ENCODE results near the gene IPPK.
A peak's percentile ranks its signal among the peaks of the same experiment; 100 is the strongest.

Gene IPPK, protein sequence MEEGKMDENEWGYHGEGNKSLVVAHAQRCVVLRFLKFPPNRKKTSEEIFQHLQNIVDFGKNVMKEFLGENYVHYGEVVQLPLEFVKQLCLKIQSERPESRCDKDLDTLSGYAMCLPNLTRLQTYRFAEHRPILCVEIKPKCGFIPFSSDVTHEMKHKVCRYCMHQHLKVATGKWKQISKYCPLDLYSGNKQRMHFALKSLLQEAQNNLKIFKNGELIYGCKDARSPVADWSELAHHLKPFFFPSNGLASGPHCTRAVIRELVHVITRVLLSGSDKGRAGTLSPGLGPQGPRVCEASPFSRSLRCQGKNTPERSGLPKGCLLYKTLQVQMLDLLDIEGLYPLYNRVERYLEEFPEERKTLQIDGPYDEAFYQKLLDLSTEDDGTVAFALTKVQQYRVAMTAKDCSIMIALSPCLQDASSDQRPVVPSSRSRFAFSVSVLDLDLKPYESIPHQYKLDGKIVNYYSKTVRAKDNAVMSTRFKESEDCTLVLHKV

DNA sequence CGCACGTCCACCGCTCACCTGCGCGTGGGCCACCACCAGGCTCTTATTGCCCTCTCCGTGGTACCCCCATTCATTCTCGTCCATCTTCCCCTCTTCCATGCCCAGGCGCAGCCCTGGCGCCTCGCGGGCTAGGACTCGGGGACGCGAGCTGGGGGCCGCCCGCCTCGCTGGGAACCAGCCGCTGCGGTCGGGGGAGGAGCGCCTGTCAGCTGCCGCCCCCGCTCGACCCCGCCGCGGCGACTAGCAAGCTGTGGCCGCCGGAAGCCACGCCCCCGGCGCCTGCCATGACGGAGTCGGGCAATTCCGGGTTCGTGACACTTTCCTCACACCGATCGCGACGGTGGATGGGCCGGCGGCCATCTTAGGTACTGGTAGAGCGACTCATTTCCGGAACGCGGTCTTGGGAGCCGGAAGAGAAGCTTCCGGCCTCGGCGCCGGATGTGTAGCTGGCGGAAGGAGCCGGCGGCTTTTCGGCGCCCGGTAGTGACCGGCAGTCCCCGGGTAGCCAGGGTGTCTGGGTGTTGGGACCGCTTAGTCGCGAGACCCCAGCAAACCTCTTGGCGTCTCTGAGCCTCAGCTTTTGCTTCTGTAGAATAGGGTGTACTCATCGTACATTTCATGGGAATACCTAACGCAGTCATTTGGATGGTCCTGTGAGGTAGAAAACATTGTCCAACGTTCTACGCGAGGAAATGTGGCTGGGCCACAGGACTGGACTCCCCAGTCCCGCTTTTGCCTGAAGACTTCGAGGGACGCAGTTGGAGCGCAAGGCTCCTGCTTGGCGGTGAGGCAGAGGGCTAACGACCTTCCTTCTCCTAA lies at the start of gene IPPK:
TSS of gene IPPK (minus strand) at position 242 of the 819 bp plus-strand sequence. CDS start at position 99, 143 bp downstream.
- ATAC-seq: peak; percentile 96

DNA sequence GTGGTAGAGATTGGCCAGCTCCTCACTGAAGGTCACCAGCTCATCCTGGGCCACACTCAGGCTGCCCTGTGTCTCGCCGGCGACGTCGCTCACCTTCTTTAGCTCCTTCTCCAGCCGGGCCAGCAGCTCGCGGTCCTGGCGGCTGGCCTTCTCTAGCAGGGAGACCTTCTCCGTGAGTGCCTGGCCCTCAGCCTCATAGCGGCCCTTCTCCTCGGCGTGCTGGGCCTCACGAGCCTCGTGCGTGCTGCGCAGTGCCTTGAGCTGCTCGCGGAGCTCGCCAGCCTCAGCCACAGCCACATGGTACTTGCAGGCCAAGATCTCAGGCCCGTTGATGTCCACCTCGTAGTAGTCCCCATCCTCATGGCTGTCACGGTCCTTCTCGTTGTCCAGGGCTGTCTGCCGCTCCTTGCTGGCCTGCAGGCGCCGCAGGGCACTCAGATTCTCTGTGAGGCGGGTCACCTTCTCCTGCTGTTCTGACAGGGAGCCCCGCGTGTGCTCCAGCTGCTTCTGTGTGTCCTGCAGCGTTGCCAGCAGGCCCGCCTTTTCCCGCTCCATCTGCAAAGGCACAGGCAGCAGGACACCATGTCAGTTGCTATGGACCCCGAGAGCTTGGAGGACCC lies 49.2 kb upstream of the IPPK start:
- no peak for ATAC-seq

- no peak for ATAC-seq
Measured at GRCh38 chr9:92718086-92719001, 48.4 kb upstream of the IPPK start.

GRCh38 chr9:92717201-92718085 lies 47.5 kb upstream of the IPPK start:
- no peak for ATAC-seq

- peak; percentile 54 to 68 for ATAC-seq
Measured at GRCh38 chr9:92716557-92716956, 46.6 kb upstream of the IPPK start.

- no peak for ATAC-seq
Measured at GRCh38 chr9:92715488-92716231, 45.7 kb upstream of the IPPK start.

DNA sequence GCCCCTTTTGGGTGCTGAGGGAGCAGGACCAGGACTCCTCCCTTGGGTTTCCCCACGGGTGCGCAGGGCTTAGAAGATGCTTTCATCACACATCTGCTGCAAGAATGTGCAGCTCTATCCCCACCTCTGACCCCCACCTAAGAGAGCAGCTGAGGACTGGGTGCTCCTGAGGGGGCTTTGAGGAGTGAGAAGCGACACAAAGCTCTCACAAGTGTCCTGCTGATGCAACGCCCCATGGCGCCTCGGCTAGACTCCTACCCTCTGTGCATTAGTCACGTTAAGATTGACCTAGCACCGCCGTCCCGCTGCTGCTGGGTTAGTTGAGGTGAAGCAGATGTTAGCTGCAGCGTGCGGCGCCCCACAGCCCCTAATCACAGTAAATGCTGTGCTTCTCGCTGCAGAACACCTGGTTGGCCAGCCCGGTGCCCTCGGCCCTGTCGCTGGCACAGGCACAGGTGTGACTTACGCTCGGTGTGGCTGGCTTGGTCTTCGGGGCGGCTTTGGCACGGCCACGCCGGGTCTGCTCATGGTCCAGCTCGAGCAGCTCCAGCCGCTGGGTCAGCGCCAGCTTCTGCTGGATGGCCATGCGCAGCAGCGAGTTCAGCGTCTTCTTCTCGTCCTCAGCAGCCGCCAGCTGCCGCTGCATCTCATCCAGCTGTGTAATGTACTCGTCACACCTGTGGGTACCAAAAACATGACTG lies 45.0 kb upstream of the IPPK start:
- ATAC-seq: no peak

DNA sequence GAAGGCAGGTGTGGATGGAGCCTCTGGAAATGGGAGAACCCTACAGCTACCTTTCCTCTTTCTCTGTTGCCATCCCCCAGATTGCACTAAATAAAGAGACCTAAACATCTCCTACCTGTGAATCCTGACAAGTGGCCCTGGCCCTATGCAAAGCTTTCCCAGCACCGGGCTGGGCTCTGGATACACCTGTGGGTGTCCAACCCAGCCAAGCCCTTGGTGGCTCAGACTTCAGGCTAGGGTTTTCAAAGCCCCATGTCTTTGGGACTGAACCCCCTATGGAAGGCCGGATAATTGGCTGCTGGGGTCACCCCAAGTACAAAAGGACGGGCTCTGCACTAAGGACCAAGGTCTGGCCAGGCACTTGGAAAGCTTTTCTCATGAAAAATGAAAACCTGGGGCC lies 44.1 kb upstream of the IPPK start:
- ATAC-seq: no peak

GRCh38 chr9:92713528-92713927 lies 43.6 kb upstream of the IPPK start:
- ATAC-seq: no peak

DNA sequence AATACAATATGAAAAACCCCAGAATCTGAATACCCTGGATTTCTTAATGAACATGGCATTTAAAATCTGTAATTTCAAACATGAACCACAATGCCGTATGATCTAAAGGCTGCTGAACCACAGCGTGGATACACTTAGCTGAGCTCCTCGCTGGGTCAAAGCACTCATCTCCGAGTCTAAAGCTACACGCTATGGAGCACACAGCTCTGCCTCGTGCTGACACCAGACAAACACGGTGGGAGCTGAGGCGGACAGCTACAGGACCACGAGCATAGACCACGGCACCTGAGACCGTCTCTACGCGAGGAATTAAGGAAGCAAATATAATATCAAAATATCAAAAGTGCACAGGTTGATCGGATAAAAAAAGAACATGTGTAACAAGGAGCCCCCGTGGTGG lies 42.8 kb upstream of the IPPK start:
- ATAC-seq: no peak

GRCh38 chr9:92711844-92712243 lies 41.9 kb upstream of the IPPK start:
- ATAC-seq: peak; percentile 76 to 81

- ATAC-seq: no peak
Measured at GRCh38 chr9:92711146-92711545, 41.2 kb upstream of the IPPK start.

- ATAC-seq: no peak
Measured at GRCh38 chr9:92710368-92710767, 40.4 kb upstream of the IPPK start.

- no peak for ATAC-seq
Measured at GRCh38 chr9:92709954-92710353, 40.0 kb upstream of the IPPK start.

- no peak for ATAC-seq
Measured at GRCh38 chr9:92709240-92709639, 39.3 kb upstream of the IPPK start.

DNA sequence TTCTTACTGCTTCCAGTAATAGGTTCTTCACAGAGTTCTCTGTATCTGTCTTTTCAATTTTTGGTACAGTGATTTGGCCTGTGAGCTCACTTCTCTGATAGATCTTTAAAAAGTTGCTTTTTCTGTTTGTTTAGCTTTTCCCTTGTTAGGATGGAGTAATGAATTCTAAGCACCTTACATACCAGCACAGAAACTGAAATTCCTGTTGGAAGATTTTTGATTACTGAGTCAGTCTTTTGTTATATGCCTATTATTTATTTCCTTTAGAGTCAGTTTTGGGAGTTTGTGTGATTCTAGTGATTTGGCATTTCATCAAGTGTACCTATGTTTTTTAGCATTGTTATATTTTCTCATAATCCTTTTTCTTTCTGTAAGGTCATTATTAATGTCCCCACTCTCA lies 37.6 kb upstream of the IPPK start:
- ATAC-seq: no peak

DNA sequence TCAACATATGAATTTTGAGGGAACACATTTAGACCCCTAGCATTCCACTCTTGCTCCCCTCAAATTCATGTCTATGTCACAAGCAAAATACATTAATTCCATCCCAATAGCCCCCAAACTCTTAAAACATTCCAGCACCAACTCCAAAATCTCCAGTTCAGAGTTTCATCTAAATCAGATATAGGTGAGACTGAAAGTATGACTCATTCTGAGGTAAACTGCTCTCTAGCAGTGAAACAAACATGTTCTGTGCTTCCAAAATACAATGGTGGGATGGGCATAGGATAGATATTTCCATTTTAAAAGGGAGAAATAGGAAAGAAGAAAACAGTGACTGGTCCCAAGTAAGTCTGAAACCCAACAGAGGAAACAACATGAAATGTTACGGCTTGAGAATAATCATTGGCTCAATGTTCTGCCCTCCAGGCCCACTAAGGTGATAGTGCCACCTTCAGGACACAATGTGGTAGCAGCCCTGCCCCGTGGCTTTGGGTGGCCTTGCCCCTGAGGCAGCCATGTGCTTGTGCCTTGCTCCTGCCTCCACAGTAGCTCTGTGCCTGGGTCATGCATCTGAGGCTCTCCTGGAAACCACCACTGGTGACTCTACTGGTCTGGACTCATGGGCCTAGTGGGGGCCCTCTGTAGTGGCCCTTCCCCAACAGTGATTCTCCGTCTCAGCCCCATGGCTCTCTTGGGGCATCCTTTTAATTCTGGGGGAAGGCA lies 36.4 kb upstream of the IPPK start:
- peak; percentile 25 to 73 for ATAC-seq

- ATAC-seq: no peak
Measured at GRCh38 chr9:92704528-92704927, 34.6 kb upstream of the IPPK start.

DNA sequence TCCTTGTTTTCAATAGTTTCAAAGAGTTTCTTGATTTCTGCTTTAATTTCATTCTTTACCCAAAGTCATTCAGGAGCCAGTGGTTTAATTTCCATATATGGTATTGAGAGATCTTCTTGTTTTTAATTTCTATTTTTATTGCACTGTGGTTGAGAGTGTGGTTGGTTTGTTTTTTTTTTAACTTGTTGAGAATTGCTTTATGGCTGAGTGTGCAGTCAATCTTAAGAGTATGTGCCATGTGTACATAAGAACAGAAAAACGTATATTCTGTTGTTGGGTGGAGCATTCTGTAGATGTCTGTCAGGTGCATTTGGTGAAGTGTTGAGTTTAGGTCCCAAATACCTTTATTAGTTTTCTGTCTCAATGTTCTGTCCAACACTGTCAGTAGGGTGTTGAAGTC lies 26.7 kb upstream of the IPPK start:
- no peak for ATAC-seq
